ENCODE measurements around the gene DMWD.

Gene DMWD

GRCh38 chr19:45817010-45817724 is 24.5 kb upstream of the DMWD start:
- peaks cover 5% of the 10 kb centered on the region for H3K36me3 ChIP-seq (ENCODE audit: control insufficient read depth, insufficient read depth, low read length)
- no peak overlapping the region for H3K4me3 ChIP-seq (ENCODE audit: insufficient read depth, low read depth, low read length, poor library complexity, severe bottlenecking)
- H3K27me3 ChIP-seq (replicated peaks; ENCODE audit: control insufficient read depth, insufficient read depth, low read length, poor library complexity, severe bottlenecking) = no peaks in the 10 kb centered on the region
- no peak overlapping the region for H3K27ac ChIP-seq (ENCODE audit: insufficient read depth, low read length, poor library complexity, severe bottlenecking)
- H3K4me1 ChIP-seq (ENCODE audit: control insufficient read depth, insufficient read depth, low read length, poor library complexity, severe bottlenecking) = no peaks in the 10 kb centered on the region
- H3K9me3 ChIP-seq (ENCODE audit: control insufficient read depth, low read length) = no peaks in the 10 kb centered on the region
- DNase-seq = peak; percentile 87 to 92 (median 91)

- Histone ChIP-seq H3K4me1 (ENCODE audit: control insufficient read depth, insufficient read depth, low read length, poor library complexity, severe bottlenecking) (no peaks in the 10 kb centered on the region), H3K9me3 (ENCODE audit: control insufficient read depth, low read length) (no peaks in the 10 kb centered on the region), H3K4me3 (ENCODE audit: insufficient read depth, low read depth, low read length, poor library complexity, severe bottlenecking) (no peak overlapping the region), H3K27me3 (replicated peaks; ENCODE audit: control insufficient read depth, insufficient read depth, low read length, poor library complexity, severe bottlenecking) (no peaks in the 10 kb centered on the region), H3K27ac (ENCODE audit: insufficient read depth, low read length, poor library complexity, severe bottlenecking) (no peak overlapping the region), H3K36me3 (ENCODE audit: control insufficient read depth, insufficient read depth, low read length) (peaks cover 5% of the 10 kb centered on the region)
- DNase-seq = no peak
Observed at GRCh38 chr19:45816236-45817009, 23.8 kb upstream of the DMWD start.

- Histone ChIP-seq H3K4me1 (ENCODE audit: control insufficient read depth, insufficient read depth, low read length, poor library complexity, severe bottlenecking) (no peaks in the 10 kb centered on the region), H3K27ac (ENCODE audit: insufficient read depth, low read length, poor library complexity, severe bottlenecking) (no peak overlapping the region), H3K9me3 (ENCODE audit: control insufficient read depth, low read length) (no peaks in the 10 kb centered on the region), H3K27me3 (replicated peaks; ENCODE audit: control insufficient read depth, insufficient read depth, low read length, poor library complexity, severe bottlenecking) (no peaks in the 10 kb centered on the region), H3K36me3 (ENCODE audit: control insufficient read depth, insufficient read depth, low read length) (peaks cover 3% of the 10 kb centered on the region), H3K4me3 (ENCODE audit: insufficient read depth, low read depth, low read length, poor library complexity, severe bottlenecking) (no peak overlapping the region)
- DNase-seq = no peak
Observed at GRCh38 chr19:45815481-45816216, 23.0 kb upstream of the DMWD start.

GRCh38 chr19:45814851-45815480 is 22.3 kb upstream of the DMWD start, which contains the start of gene RSPH6A:
Gene RSPH6A (minus strand): TSS chr19:45815308. CDS start chr19:45815176, 132 bp downstream.
- Histone ChIP-seq H3K4me1 (ENCODE audit: control insufficient read depth, insufficient read depth, low read length, poor library complexity, severe bottlenecking) (no peaks in the 10 kb centered on the region), H3K9me3 (ENCODE audit: control insufficient read depth, low read length) (no peaks in the 10 kb centered on the region), H3K36me3 (ENCODE audit: control insufficient read depth, insufficient read depth, low read length) (no peaks in the 10 kb centered on the region), H3K27me3 (replicated peaks; ENCODE audit: control insufficient read depth, insufficient read depth, low read length, poor library complexity, severe bottlenecking) (no peaks in the 10 kb centered on the region), H3K4me3 (ENCODE audit: insufficient read depth, low read depth, low read length, poor library complexity, severe bottlenecking) (no peak within 1 kb of the TSS), H3K27ac (ENCODE audit: insufficient read depth, low read length, poor library complexity, severe bottlenecking) (no peak within 1 kb of the TSS)
- no peak for DNase-seq

GRCh38 chr19:45814166-45814780 is 21.6 kb upstream of the DMWD start:
- Histone ChIP-seq H3K4me1 (ENCODE audit: control insufficient read depth, insufficient read depth, low read length, poor library complexity, severe bottlenecking) (no peaks in the 10 kb centered on the region), H3K4me3 (ENCODE audit: insufficient read depth, low read depth, low read length, poor library complexity, severe bottlenecking) (no peak overlapping the region), H3K9me3 (ENCODE audit: control insufficient read depth, low read length) (no peaks in the 10 kb centered on the region), H3K36me3 (ENCODE audit: control insufficient read depth, insufficient read depth, low read length) (no peaks in the 10 kb centered on the region), H3K27ac (ENCODE audit: insufficient read depth, low read length, poor library complexity, severe bottlenecking) (no peak overlapping the region), H3K27me3 (replicated peaks; ENCODE audit: control insufficient read depth, insufficient read depth, low read length, poor library complexity, severe bottlenecking) (no peaks in the 10 kb centered on the region)
- DNase-seq = no peak

- no peak for DNase-seq
- H3K27me3 ChIP-seq (replicated peaks; ENCODE audit: control insufficient read depth, insufficient read depth, low read length, poor library complexity, severe bottlenecking) = no peaks in the 10 kb centered on the region
- H3K4me1 ChIP-seq (ENCODE audit: control insufficient read depth, insufficient read depth, low read length, poor library complexity, severe bottlenecking) = no peaks in the 10 kb centered on the region
- no peaks in the 10 kb centered on the region for H3K36me3 ChIP-seq (ENCODE audit: control insufficient read depth, insufficient read depth, low read length)
- no peak overlapping the region for H3K27ac ChIP-seq (ENCODE audit: insufficient read depth, low read length, poor library complexity, severe bottlenecking)
- no peak overlapping the region for H3K4me3 ChIP-seq (ENCODE audit: insufficient read depth, low read depth, low read length, poor library complexity, severe bottlenecking)
- H3K9me3 ChIP-seq (ENCODE audit: control insufficient read depth, low read length) = no peaks in the 10 kb centered on the region
Observed at GRCh38 chr19:45812297-45812696, 19.7 kb upstream of the DMWD start.

GRCh38 chr19:45809643-45810159 is 17.1 kb upstream of the DMWD start:
- H3K27me3 ChIP-seq (replicated peaks; ENCODE audit: control insufficient read depth, insufficient read depth, low read length, poor library complexity, severe bottlenecking) = no peaks in the 10 kb centered on the region
- no peaks in the 10 kb centered on the region for H3K9me3 ChIP-seq (ENCODE audit: control insufficient read depth, low read length)
- no peaks in the 10 kb centered on the region for H3K36me3 ChIP-seq (ENCODE audit: control insufficient read depth, insufficient read depth, low read length)
- H3K27ac ChIP-seq (ENCODE audit: insufficient read depth, low read length, poor library complexity, severe bottlenecking) = no peak overlapping the region
- no peak for DNase-seq
- no peak overlapping the region for H3K4me3 ChIP-seq (ENCODE audit: insufficient read depth, low read depth, low read length, poor library complexity, severe bottlenecking)
- no peaks in the 10 kb centered on the region for H3K4me1 ChIP-seq (ENCODE audit: control insufficient read depth, insufficient read depth, low read length, poor library complexity, severe bottlenecking)

GRCh38 chr19:45805719-45806118 is 13.1 kb upstream of the DMWD start:
- Histone ChIP-seq H3K27ac (ENCODE audit: insufficient read depth, low read length, poor library complexity, severe bottlenecking) (no peak overlapping the region), H3K36me3 (ENCODE audit: control insufficient read depth, insufficient read depth, low read length) (no peaks in the 10 kb centered on the region), H3K4me3 (ENCODE audit: insufficient read depth, low read depth, low read length, poor library complexity, severe bottlenecking) (no peak overlapping the region), H3K4me1 (ENCODE audit: control insufficient read depth, insufficient read depth, low read length, poor library complexity, severe bottlenecking) (no peaks in the 10 kb centered on the region), H3K27me3 (replicated peaks; ENCODE audit: control insufficient read depth, insufficient read depth, low read length, poor library complexity, severe bottlenecking) (no peaks in the 10 kb centered on the region), H3K9me3 (ENCODE audit: control insufficient read depth, low read length) (no peaks in the 10 kb centered on the region)
- no peak for DNase-seq

- DNase-seq = no peak
- Histone ChIP-seq H3K4me1 (ENCODE audit: control insufficient read depth, insufficient read depth, low read length, poor library complexity, severe bottlenecking) (no peaks in the 10 kb centered on the region), H3K9me3 (ENCODE audit: control insufficient read depth, low read length) (no peaks in the 10 kb centered on the region), H3K36me3 (ENCODE audit: control insufficient read depth, insufficient read depth, low read length) (no peaks in the 10 kb centered on the region), H3K27me3 (replicated peaks; ENCODE audit: control insufficient read depth, insufficient read depth, low read length, poor library complexity, severe bottlenecking) (peaks cover 3% of the 10 kb centered on the region), H3K4me3 (ENCODE audit: insufficient read depth, low read depth, low read length, poor library complexity, severe bottlenecking) (no peak overlapping the region), H3K27ac (ENCODE audit: insufficient read depth, low read length, poor library complexity, severe bottlenecking) (no peak overlapping the region)
Observed at GRCh38 chr19:45804959-45805230, 12.2 kb upstream of the DMWD start.

Data from effector memory CD4-positive, alpha-beta T cell (primary cell).